Activated T-cell treated with anti-CD3 and anti-CD28 coated beads for 4 hours (primary cell): ENCODE measurements around the gene CD48.
A peak's percentile ranks its signal among the peaks of the same experiment; 100 is the strongest.

ENCODE experiments used
- DNase-seq: peaks from one replicate; pipeline ENCODE4 v3.0.0-alpha.2; 2020

The CD48 gene

GRCh38 chr1:160646711-160647328, 64.8 kb downstream of the CD48 start, which contains the start of gene SLAMF1:
TSS of gene SLAMF1 (minus strand) at chr1:160647044. CDS start at chr1:160646945, 99 bp downstream.
- DNase-seq = no peak

DNA sequence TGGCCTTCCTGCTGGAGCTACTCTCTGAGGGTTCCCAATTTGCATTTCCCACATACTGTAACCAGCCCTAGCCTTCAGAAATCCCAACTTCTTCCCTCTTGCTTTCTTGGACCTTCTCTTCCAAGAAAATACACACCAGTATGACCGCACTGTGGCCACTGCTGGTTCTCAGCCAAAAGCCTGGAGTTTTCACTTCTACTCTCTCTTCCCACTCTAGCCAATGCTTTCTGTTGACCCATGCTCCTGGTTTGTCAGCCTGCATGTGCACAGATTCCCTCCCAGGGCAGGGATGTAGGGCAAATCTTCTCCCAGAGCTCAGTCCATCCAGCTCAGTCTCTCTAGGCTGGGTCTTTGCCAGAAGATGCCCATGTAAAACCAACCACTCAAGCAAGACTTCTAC, 65.4 kb downstream of the CD48 start:
- DNase-seq = no peak

GRCh38 chr1:160645386-160646130, 66.1 kb downstream of the CD48 start:
- DNase-seq = no peak

DNA sequence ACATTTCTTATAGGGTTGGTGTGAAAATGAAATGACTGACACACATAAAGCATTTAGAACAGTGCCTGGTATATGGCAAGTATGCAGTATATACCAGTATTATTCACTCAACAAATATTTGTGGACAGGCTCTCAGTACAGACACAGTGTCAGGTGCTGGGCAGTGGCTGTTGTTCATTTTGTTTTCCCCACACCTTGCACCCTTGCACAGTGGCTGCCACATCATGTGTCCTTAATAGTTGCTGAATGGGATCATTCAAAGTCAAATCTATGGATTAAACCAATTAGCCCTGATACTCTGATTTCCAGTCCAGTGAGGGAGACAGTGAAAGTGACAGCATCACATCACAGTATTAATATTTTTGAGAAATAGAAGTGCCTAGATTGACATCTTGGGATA, 67.2 kb downstream of the CD48 start:
- DNase-seq = no peak

- DNase-seq = no peak
Observed at GRCh38 chr1:160643138-160643537, 68.5 kb downstream of the CD48 start.

DNA sequence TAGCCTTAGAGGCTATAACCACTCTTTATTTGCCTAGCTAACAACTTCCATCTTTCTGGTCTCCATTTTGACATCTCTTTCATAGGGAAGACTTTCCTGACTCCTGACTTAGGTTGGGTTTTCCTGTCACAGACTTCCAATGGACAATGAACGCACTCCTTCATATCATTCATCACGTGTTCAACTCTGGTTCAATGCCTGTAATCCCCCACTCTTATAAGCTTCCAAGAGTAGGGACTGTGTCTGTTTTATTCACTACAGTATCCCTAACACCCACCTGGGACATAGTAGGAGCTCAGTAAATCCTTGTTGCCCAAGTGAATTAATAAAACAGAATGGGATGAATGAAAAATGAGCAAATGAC, 69.4 kb downstream of the CD48 start:
- DNase-seq = no peak

DNA sequence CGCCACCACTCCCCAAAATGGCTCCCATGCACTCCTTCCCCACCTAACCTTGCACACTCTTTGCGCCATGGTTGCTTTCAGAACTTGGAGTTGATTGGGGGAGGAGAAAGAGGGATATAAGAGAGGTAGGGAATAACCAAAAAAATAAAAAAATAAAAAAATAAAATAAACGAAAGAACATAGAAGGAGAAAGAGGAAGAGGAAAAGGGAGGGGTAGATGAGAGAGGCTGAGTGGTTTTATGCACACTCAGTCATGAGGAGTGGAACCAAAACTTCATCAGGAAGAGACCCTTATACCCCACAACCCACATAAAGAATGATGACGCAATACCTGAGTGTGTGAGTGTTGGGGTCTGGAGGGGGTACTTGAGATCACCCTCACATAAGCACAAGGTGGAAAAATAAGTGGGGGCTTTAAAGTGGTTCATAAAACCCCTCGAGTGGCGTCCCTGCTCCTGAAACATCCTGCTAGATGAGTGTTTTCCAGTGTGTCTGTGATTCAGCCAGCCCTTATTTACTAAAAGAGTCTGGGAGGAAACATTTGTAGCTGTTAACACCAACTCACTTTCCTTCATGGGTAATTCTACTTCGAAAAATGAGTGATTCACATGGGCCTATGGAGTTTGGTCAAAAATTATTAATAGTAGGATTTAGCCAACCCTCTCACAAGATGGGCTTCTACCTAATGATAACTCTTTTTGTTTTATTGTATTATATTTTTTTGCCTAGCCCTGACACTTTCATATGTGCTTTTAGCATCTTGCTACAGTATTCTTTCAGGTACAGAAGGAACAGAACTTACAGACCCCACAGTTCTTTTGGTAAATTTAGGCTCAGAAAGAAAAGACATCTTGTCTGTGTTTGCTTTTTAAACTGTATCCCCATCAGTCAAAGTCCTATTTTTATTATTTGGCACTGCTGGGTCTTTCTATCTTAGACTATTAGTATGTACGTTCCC, 70.0 kb downstream of the CD48 start:
- peak; percentile 41 for DNase-seq

GRCh38 chr1:160640359-160641123, 71.1 kb downstream of the CD48 start:
- no peak for DNase-seq

DNA sequence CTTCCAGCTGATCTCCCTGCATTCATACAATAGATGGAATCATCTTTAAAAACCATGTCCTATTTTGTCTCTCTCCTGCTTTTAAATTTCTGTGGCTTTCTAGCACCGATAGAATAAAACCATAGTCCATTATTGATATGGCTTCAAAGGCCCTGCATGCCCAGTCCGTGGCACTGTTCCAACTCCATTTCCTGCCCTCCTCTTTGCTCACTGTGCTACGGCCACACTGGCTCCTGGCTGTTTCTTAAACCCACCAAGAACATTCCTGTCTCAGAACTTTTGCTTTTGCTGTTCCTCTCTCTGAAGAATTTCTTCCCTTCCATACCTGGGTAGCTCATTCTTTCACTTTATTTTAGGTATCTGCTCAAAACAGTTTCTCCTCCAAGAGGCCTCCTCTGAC, 72.0 kb downstream of the CD48 start:
- no peak for DNase-seq

GRCh38 chr1:160638926-160639325, 72.7 kb downstream of the CD48 start:
- DNase-seq = no peak

- no peak for DNase-seq
Observed at GRCh38 chr1:160638540-160638857, 73.1 kb downstream of the CD48 start.

GRCh38 chr1:160637821-160638539, 73.6 kb downstream of the CD48 start:
- no peak for DNase-seq

GRCh38 chr1:160637065-160637464, 74.6 kb downstream of the CD48 start:
- DNase-seq = no peak

DNA sequence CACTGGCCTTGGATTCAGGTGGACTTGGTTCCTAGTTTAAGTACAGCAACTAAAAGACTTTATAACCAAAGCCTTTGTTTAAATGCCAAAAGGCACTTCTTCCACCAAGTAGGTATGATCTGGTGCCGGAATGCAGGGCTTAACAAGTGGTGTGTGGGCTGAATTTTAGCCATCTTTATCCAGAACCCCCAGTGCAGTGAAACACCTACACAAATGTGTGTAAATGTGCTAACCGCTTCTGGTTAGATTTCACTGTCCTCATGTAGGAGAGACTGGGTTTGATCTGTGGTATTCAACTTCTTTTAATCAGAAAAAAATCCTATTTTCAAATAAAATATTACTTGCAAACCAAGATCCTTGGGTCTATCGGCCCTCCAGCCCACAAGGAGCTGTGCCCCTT, 75.1 kb downstream of the CD48 start:
- DNase-seq = no peak

- no peak for DNase-seq
Observed at GRCh38 chr1:160636076-160636475, 75.5 kb downstream of the CD48 start.

- no peak for DNase-seq
Observed at GRCh38 chr1:160634543-160635491, 76.8 kb downstream of the CD48 start.

DNA sequence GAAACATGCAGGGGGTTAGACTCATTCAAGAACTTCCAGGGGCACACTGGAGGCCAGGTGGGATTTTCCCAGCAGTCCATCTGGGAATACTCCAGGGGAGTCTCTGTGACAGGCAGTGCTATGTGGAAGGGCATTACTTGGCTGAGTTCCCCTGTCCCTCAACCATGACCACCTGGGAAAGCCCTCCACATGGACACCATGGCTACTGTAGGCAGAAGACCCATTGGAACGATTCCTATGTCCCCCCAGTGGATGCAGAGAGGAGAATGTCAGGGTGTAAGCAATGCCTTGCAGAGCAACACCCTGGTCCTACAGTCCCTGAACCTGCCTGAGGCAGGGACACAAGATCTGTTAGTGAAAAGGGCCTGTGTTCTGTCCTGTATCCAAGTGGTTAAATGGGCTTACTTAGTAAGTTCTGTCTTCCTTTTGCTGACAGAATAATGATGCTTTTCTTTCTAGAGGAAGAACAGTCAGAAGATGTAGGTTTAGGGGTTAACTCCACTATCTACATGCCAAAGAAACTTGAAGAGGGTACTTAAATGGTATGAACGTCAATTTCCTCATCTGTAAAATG, 78.2 kb downstream of the CD48 start:
- no peak for DNase-seq

- no peak for DNase-seq
Observed at GRCh38 chr1:160631983-160632625, 79.5 kb downstream of the CD48 start.

- no peak for DNase-seq
Observed at GRCh38 chr1:160630523-160631451, 80.8 kb downstream of the CD48 start.
